HG03575 (cell line): ENCODE results near the gene EIF4B.

Experiments
- ATAC-seq: cut with Tn5 transposase; IDR thresholded peaks from one replicate; pipeline ENCODE4 v1.9.1; 2021; ENCODE audit not compliant: unreplicated experiment, insufficient number of reproducible peaks, low FRiP score; ENCODE audit errors: extremely low read depth

EIF4B gene

DNA sequence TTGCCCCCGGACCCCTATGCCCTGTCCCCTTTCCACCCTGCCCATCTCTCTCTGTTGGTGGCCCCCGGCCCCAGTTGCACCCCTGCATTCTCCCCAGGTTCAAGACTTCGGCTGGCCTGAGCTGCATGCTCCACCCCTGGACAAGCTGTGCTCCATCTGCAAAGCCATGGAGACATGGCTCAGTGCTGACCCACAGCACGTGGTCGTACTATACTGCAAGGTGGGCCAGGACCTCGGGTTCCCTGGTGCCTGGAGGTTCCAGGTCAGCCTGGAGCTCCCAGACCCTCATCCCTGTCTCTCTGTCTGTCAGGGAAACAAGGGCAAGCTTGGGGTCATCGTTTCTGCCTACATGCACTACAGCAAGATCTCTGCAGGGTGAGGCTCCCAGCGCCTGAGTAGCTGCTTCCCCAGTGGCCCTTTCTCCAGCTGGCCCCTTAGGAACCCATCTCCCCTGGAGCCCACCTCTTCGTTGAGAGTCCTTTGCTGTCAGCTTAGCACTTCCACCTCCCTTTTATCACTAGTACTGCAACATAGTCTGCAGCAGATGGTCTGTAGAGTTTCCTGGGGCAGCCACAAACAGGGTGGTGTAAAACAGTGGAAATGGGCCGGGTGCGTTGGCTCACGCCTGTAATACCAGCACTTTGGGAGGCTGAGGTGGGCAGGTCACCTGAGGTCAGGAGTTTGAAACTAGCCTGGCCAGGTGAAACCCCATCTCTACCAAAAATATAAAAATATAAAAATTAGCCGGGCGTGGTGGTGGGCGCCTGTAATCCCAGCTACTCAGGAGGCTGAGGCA, 49.4 kb downstream of the EIF4B start:
- no peak for ATAC-seq

DNA sequence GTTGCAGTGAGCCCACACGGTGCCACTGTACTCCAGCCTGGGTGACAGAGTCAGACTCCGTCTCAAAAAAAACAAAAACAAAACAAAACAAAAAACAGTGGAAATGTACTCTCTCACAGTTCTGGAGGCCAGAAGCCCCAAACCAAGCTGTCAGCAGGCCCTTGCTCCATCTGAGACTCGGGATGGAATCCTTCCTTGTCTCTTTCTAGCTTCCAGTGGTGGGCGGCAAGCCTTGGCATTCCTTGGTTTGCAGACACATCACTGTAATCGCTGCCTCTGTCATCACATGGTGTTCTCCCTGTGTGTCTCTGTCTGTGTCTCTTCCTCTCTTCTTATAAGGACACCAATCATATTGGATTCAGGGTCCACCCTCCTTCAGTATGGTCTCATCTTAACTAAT, 50.0 kb downstream of the EIF4B start:
- ATAC-seq, result no peak

DNA sequence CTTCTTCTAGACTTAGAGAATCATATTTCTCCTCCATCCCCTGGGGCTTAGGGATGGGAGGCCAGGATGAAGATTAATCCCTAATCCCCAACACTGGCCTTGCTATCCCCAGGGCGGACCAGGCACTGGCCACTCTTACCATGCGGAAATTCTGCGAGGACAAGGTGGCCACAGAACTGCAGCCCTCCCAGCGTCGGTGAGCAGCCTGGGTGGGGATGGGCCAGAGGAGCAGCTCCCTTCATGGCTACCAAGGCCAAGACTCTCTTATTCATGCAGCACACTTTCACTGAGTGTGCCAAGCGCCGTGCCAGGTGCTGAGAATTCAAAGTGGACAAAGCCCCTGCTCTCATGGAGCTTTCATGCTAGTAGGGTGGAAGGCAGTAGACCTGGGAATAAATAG, 50.6 kb downstream of the EIF4B start:
- no peak for ATAC-seq

DNA sequence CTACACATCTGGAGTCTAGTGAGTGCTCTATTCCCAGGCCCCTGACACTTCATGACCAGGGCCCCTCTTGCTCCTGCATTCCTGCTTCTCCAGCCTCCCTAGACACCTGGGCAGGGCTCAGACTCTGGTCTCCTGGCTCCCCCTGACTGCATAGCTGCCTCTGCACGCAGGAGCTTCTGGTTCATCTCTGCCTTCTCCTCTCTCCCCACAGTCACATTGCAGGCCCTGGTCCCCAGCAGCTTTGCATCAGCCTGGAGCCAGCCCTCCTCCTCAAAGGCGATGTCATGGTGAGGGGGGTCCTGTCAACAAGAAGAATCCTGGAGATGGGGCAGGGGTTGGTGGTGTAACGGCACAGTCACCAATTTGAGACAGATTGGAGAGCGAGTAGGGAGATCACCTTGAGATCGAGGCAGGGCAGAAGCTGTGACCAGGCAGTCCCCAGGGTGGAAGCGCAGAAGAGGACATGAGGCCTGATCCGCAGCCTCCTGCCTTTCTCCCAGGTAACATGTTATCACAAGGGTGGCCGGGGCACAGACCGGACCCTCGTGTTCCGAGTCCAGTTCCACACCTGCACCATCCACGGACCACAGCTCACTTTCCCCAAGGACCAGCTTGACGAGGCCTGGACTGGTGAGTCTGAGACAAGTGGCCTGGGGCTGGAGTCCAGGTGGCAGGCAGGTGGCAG, 51.7 kb downstream of the EIF4B start:
- ATAC-seq, result no peak

DNA sequence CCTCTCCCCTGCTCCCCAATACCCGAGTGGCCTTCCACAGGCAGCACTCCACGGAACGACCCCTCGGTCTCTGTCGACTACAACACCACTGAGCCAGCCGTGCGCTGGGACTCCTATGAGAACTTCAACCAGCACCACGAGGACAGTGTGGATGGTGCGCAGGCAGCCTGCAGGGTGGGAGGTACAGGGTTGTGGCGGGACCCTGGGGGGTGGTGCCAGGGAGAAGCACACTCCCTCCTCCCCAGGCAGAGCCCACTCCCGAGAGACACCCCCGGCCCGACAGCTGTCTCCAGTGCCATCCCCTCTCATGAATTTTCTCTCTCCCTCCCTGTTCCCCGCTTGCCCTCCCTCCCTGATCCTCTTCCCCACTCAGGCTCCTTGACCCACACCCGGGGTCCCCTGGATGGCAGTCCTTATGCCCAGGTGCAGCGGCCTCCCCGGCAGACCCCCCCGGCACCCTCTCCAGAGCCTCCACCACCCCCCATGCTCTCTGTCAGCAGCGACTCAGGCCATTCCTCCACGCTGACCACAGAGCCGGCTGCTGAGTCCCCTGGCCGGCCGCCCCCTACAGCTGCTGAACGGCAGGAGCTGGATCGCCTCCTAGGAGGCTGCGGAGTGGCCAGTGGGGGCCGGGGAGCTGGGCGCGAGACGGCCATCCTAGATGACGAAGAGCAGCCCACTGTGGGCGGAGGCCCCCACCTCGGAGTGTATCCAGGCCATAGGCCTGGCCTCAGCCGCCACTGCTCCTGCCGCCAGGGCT, 52.6 kb downstream of the EIF4B start:
- ATAC-seq, result no peak

DNA sequence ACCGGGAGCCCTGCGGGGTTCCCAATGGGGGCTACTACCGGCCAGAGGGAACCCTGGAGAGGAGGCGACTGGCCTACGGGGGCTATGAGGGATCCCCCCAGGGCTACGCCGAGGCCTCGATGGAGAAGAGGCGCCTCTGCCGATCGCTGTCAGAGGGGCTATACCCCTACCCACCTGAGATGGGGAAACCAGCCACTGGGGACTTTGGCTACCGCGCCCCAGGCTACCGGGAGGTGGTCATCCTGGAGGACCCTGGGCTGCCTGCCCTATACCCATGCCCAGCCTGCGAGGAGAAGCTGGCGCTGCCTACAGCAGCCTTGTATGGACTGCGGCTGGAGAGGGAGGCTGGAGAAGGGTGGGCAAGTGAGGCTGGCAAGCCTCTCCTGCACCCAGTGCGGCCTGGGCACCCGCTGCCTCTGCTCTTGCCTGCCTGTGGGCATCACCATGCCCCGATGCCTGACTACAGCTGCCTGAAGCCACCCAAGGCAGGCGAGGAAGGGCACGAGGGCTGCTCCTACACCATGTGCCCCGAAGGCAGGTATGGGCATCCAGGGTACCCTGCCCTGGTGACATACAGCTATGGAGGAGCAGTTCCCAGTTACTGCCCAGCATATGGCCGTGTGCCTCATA, 53.3 kb downstream of the EIF4B start:
- no peak for ATAC-seq

DNA sequence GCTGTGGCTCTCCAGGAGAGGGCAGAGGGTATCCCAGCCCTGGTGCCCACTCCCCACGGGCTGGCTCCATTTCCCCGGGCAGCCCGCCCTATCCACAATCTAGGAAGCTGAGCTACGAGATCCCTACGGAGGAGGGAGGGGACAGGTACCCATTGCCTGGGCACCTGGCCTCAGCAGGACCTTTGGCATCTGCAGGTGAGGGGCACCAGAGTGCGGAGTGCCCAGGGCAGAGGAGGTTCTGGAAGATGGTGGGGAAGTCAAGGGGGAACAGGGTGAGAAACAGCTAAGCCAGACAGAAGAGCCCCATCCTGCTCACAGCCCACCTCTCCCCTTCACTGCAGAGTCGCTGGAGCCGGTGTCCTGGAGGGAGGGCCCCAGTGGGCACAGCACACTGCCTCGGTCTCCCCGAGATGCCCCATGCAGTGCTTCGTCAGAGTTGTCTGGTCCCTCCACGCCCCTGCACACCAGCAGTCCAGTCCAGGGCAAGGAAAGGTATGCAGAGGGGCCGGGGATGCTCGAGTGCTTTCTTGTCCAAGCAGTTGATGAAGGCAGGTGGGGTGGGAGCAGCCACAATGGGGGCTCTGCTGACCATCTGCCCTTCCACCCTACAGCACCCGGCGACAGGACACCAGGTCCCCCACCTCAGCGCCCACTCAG, 53.9 kb downstream of the EIF4B start:
- no peak for ATAC-seq

DNA sequence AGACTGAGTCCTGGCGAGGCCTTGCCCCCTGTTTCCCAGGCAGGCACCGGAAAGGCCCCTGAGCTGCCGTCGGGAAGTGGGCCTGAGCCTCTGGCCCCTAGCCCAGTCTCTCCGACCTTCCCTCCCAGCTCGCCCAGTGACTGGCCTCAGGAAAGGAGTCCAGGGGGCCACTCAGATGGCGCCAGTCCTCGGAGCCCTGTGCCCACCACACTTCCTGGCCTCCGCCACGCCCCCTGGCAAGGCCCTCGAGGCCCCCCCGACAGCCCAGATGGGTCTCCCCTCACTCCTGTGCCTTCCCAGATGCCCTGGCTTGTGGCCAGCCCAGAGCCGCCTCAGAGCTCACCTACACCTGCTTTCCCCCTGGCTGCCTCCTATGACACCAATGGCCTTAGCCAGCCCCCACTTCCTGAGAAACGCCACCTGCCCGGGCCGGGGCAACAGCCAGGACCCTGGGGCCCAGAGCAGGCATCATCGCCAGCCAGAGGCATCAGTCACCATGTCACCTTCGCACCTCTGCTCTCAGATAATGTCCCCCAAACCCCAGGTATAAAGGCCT, 54.5 kb downstream of the EIF4B start:
- ATAC-seq, result no peak

DNA sequence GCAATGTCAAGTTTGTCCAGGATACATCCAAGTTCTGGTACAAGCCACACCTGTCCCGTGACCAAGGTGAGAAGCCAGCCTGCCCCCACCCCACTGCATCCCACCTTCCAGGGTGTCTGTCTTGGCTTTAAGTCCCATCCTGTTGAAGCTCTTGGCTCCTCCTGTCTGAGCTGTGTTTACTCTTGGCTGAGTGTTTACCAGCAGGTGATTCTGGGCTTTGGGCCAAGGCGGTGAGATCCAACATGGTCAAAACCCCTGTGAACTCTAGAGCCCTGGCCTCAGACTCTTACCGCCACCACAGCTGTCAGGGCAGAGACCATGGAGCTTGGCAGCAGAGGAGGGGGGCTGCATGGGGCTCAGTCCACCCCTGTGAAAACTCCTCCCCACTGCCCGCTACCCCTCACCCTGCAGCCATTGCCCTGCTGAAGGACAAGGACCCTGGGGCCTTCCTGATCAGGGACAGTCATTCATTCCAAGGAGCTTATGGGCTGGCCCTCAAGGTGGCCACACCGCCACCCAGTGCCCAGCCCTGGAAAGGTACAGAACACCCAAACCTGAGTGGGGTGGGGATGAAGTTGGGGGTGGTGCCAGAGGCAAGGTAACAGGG, 55.3 kb downstream of the EIF4B start:
- no peak for ATAC-seq

DNA sequence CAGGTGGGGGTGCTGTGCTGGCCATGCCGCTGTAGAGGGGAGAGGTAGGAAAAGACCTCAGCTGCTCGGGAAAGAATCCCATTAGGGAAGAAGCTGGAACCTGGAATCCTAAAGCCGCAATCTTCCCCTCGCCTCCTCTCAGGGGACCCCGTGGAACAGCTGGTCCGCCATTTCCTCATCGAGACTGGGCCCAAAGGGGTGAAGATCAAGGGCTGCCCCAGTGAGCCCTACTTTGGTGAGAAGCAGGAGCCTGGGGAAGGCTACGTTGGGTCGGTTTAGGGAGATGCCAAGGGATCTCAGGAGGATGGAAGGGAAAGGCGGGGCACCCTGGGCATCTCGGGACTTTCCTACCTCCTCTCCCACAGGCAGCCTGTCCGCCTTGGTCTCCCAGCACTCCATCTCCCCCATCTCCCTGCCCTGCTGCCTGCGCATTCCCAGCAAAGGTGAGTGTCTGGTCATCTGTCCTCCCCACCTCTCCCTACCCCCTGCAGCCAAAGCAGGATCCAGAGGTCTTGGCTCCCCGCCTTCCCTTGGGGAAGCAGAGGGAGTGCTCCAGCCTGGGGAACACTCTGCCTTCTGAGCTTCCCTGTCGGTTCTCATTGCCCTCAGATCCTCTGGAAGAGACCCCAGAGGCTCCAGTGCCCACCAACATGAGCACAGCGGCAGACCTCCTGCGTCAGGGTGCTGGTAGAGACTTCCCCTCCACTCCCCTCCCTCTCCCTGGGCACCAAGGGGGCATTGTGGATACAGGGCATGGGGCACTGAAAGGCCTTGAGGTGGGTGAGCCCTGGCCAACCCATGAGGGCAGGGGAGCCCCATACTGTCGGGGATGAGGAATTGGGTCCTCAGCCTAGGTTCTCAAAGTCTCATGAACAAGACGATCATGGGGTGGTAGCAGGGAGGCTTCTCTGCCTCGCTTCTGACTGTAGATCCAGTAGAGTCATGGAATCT, 56.0 kb downstream of the EIF4B start:
- ATAC-seq, result no peak

DNA sequence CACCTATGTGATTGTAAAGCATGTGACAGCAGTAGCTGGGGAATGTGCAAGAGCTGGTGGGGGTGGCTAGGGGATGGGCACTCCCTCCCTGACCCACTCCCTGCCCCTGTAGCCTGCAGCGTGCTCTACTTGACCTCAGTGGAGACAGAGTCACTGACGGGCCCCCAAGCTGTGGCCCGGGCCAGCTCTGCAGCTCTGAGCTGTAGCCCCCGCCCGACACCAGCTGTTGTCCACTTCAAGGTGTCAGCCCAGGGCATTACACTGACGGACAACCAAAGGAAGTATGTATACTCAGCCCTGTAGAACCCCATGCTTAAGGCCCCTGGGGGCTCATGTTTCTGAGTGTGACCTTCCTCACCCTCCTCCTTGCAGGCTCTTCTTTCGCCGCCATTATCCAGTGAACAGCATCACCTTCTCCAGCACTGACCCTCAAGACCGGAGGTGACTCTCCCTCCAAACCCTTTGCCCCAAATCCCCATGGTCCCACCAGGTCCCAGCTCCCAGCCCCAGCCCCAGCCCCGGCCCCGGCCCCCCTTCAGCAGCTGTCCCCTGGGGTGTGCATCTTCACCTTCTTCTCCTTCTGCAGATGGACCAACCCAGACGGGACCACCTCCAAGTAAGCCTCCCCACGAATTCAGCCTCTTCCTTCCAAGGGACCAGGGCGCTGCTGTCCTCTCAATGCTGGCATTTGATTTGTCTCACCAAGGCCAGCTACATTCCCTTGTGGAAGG, 56.9 kb downstream of the EIF4B start:
- no peak for ATAC-seq

DNA sequence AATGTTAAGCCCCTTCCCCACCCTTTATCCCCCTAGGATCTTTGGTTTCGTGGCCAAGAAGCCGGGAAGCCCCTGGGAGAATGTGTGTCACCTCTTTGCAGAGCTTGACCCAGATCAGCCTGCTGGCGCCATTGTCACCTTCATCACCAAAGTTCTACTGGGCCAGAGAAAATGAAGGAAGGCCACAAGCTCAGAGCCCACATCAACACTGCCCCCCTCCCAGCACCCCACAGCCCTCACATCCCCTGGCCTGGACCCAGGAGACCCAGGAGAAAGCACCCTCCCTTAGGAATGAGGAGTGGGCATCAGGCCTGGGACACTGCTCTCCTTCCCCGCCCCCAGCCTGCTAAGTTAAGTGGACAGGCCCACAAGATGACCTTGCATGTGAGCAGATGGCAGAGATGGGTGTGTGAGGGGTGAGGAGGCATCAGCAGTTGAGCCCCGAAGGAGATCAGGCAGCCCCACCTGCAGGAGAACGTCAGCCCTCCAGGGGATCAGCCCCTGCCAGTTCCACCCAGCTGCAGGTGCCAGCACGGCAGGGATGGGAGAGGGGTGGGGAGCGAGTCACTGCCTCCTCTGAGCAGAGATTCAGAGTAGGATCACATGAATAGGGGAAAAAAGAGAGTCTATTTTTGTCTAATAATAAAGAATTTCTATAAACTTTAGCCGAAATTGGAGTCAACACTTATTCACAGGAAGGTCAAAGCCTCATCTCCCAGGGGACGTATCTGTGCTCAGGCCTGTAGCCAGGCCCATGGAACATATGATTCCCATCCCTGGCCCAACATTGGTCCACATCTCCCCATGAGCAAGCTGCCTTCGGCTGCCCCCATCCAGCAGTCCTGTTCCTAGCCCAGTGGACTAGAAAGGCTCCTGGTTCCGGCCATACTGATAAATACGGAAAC, 57.7 kb downstream of the EIF4B start:
- no peak for ATAC-seq

DNA sequence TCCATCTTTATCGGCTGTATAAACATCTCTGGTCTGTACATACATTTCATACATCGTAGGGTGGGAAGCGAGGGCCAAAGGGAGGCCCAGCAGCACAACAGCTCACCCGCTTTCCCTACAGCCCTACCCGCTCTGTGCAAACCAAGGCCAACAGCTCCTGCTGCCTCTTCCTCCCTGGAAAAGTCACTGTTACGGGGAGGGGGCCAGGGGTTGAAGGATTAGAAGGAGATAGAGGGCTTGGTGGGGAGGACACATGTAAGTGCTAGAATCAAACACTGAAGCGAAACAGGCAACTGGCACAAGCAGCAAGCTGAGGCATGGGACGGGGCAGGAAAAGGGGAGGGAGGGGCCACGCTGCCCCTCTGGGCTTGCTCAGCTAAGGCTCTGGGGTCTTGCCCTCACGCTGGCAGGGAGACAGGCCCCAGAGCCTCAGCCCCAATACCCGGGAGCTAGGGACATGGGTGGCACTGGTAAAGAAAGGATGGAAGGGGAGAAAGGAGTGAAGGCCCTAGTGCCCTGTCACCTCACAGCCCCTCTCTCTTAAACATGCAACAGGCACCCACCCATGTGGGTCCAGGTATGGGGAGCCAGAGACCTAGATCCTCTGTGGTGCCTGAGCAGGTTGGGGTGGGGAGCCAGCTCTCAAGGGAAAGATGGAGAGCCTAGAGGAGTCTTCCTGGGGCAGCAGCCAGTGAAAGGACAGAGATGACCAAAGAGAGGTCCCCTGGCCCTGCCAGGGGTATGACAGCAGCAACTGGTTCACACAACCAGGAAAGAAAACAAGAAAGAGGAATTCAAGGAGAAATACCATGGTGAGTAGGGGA, 58.6 kb downstream of the EIF4B start:
- no peak for ATAC-seq

DNA sequence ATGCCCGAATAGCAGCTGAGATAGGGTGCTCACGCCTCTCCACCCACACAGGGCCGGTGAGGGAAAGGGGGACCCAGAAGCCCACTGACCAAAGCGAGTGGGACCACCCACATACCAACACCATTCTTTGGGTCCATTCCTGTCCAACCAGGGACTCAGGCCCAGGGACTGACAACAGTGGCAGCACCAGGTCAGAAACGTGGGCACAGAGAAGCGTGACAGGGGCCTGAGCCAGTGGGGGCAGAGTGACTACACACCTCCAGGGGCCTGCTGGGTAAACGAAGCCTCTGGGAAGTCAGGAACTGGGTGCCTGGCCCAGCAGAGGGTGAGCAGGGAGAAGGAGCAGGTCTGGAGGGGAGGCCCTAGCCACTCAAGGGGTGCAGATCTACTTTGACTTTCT, 59.2 kb downstream of the EIF4B start:
- no peak for ATAC-seq
